A673 (cell line): ENCODE data around the gene LRRC37B. TPM values are rescaled to one million over a fixed set of nuclear protein-coding genes. Genes with fewer than 3 reads are reported as not detected.
"Not testable (repeated sequence)": the region's sequence is repeated elsewhere in the genome, so short reads cannot be mapped to it uniquely, and the experiment has no call there.

ENCODE experiments used
- BruUV-seq: library from RNA; stranded (reverse); fragments of 400-500 nt; replicated peaks from 2 replicates; lab custom pipeline; 2021; lab: Mats Ljungman, UMichigan
- CTCF ChIA-PET: fragments of 300-600 bp; sonication (Branson Sonifier 250); formaldehyde crosslinking; loops from one replicate; lab custom pipeline; 2022; ENCODE audit warnings: antibody characterized with exemption; lab: Charles Lee
- POLR2A ChIA-PET: fragments of 300-600 bp; sonication (Branson Sonifier 250); formaldehyde crosslinking; loops from one replicate; lab custom pipeline; 2022; ENCODE audit warnings: antibody characterized with exemption; ENCODE audit not compliant: low non-redundant PET; lab: Charles Lee
- DNase-seq: peaks from one replicate; pipeline ENCODE4 v3.0.0-alpha.2; 2015; ENCODE audit warnings: low spot score
- H3K27ac ChIP-seq: fragments of 200-600 bp; sonication (generic); 2 replicates; pipeline ENCODE4 v1.5.1; 2016; ENCODE audit warnings: mixed run types, low read depth, mild to moderate bottlenecking, mixed read lengths, antibody characterized with exemption, low read length; ENCODE audit not compliant: poor library complexity, severe bottlenecking
- H3K27me3 ChIP-seq: fragments of 200-600 bp; sonication (generic); replicated peaks from 2 replicates; pipeline ENCODE4 v1.6.1; 2017; ENCODE audit warnings: mixed run types, low read depth, mild to moderate bottlenecking, mixed read lengths, antibody characterized with exemption, low read length; ENCODE audit not compliant: insufficient read depth, poor library complexity
- H3K36me3 ChIP-seq: fragments of 200-600 bp; sonication (generic); 2 replicates; pipeline ENCODE4 v1.6.1; 2016; ENCODE audit warnings: mixed run types, mild to moderate bottlenecking, mixed read lengths, antibody characterized with exemption, low read length; ENCODE audit not compliant: insufficient read depth, poor library complexity, severe bottlenecking
- H3K4me1 ChIP-seq: fragments of 200-600 bp; sonication (generic); 2 replicates; pipeline ENCODE4 v1.6.1; 2017; ENCODE audit warnings: mixed run types, mild to moderate bottlenecking, mixed read lengths, antibody characterized with exemption, low read length; ENCODE audit not compliant: insufficient read depth, poor library complexity, severe bottlenecking
- H3K4me3 ChIP-seq: fragments of 200-600 bp; sonication (generic); 2 replicates; pipeline ENCODE4 v1.5.1; 2016; ENCODE audit warnings: low read depth, mixed run types, mild to moderate bottlenecking, mixed read lengths, low read length; ENCODE audit not compliant: poor library complexity, severe bottlenecking
- H3K9me3 ChIP-seq: fragments of 200-600 bp; sonication (generic); 2 replicates; pipeline ENCODE4 v1.6.1; 2016; ENCODE audit warnings: mixed run types, low read depth, mild to moderate bottlenecking, mixed read lengths, antibody characterized with exemption, low read length; ENCODE audit not compliant: poor library complexity, severe bottlenecking
- EZH2 ChIP-seq: fragments of 200-600 bp; sonication (generic); IDR thresholded peaks from 2 replicates; pipeline ENCODE4 v1.6.1; 2017; ENCODE audit warnings: borderline replicate concordance, low read depth, mild to moderate bottlenecking, mixed read lengths, antibody characterized with exemption, low read length; ENCODE audit not compliant: poor library complexity, severe bottlenecking
- intact Hi-C: fragments of 100-400 bp; cut with micrococcal nuclease; formaldehyde crosslinking; loops from one replicate; pipeline ENCODE4 v1.10.0; 2022; ENCODE audit not compliant: unreplicated experiment
- total RNA-seq: library from RNA; stranded (reverse); gene quantifications from 2 replicates; pipeline ENCODE4 v1.2.3, GENCODE V29; 2021
- TF ChIP-seq, protein P1 (sequence below): fragments of 300-800, 200-600 bp; sonication (generic); conservative IDR thresholded peaks from 2 replicates; pipeline ENCODE4 v1.5.1; 2017; ENCODE audit warnings: low read depth, mild to moderate bottlenecking, antibody characterized with exemption, low read length, moderate library complexity, mixed read lengths

Gene LRRC37B
- total RNA-seq, 1 experiment from 2014 or later, result 14.2 TPM

DNA sequence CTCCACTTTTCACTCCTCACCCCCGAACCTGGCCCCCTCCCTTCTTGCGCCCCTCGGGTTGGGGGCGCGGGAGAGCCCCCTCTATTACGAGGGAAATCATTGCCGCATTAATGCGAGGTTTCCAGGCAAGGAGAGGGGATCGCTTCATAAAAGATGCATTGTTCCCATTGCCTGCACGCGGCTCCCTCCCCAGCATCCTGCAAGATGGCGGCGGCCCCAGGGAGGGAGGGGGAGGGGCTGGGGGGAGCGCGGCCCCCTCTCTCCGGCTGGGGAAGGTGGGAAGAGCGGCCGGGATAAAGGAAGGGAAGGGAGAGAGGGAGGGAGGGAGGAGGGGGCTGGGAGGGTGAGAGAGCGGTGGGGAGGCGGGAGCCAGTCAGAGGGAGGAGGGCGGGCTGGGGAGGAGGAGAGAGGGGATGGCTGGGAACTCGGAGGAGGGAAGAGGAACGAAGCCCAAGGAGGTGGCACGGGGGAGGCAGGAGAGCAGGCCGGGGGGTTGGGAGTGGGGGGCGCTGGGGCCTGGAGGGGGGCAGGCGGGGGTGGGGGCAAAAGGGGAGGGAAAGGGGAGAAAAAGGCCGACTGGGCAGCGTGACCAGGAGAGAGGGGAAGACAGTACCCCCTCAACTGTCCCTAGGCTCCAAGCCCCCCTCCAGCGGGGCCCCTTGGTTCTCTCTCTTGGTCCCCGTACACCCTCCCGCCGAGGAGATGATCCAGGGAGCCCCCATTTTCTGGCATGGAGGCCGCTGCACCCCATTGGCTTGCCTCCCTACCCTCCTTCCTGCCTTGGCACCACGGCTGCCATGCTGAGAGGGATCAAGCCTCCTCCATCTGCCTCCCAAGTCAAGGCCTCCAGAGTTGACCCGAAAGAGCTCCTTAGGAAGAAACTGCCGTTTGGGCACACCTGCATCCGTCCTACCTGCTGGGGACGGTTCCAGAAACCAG, 77.1 kb downstream of the LRRC37B start:
- H3K4me1 ChIP-seq, H3K9me3 ChIP-seq, CTCF ChIA-PET, POLR2A ChIA-PET, H3K27ac ChIP-seq, H3K36me3 ChIP-seq, H3K27me3 ChIP-seq, intact Hi-C loops, BruUV-seq: not testable (repeated sequence)
- H3K4me3 ChIP-seq, result peak overlapping the region; percentile 35
- DNase-seq, result peak; percentile 25

DNA sequence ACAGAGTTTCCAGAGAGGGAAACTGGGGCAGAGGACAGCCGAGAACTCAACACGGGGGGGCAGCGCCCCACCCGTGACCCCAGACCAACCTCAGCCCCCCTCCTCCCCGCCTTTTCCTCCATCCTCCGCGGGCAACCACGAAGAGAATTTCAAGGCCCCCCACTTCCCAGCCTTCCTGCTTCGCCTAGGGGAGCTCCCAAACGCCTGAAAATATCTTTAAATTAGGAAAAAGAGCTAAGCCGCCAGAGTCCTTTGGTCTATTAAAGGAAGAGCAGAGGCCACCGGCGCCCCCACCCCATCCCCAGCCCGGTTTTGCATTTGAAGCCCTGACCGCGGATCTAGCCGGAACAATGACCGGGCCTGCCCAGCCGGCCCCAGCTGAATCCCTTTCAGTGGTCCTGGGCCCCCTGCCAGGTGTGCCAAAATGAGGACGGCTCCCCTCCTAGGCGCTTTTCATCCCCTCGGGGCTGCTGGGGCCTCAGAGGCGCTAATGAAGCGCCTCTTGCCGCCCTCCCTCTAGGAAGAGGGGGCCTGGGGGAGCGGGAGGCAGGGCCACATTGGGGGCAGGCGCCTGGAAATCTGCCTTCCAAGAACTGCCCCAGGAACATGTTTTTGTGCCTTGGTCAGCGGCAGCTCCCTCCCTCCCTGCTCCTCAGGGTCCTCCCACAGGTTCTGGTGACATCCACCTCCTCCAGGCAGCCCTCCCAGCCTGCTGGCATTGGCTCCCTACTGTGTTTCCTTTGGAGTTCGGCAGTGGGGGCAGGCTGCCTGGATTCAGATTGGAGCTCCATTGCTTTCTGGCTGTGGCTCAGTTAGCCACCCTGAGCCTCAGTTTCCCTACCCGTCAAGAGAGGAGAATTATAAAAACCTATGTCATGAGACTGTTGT, 78.0 kb downstream of the LRRC37B start:
- not testable (repeated sequence) for BruUV-seq

GRCh38 chr17:32086833-32087232, 79.7 kb downstream of the LRRC37B start:
- BruUV-seq, intact Hi-C loops, H3K9me3 ChIP-seq, H3K4me1 ChIP-seq, H3K36me3 ChIP-seq, DNase-seq, H3K27me3 ChIP-seq, H3K4me3 ChIP-seq, CTCF ChIA-PET, H3K27ac ChIP-seq, POLR2A ChIA-PET: not testable (repeated sequence)

More for the DNA sequence above, 78.0 kb downstream of the LRRC37B start:
- intact Hi-C loops, CTCF ChIA-PET, H3K4me3 ChIP-seq, H3K36me3 ChIP-seq, POLR2A ChIA-PET, H3K4me1 ChIP-seq, H3K27me3 ChIP-seq, H3K27ac ChIP-seq, DNase-seq, H3K9me3 ChIP-seq: not testable (repeated sequence)

GRCh38 chr17:32092062-32092461, 84.9 kb downstream of the LRRC37B start:
- BruUV-seq, CTCF ChIA-PET, H3K27ac ChIP-seq, H3K27me3 ChIP-seq, intact Hi-C loops, H3K36me3 ChIP-seq, H3K9me3 ChIP-seq, H3K4me1 ChIP-seq, DNase-seq, H3K4me3 ChIP-seq, POLR2A ChIA-PET: not testable (repeated sequence)

GRCh38 chr17:32099686-32100085, 92.5 kb downstream of the LRRC37B start:
- BruUV-seq, result no TSS peak
- Histone ChIP-seq H3K36me3 (no peaks in the 10 kb centered on the region), H3K4me3 (no peak overlapping the region), H3K4me1 (no peaks in the 10 kb centered on the region), H3K27ac (no peak overlapping the region), H3K9me3 (no peaks in the 10 kb centered on the region), H3K27me3 (no peaks in the 10 kb centered on the region)
- ChIA-PET POLR2A (no interaction called here), CTCF (no interaction called here)
- intact Hi-C loops, result no loop called here
- no peak for DNase-seq
- no peak for TF ChIP-seq EZH2
- TF ChIP-seq, protein P1, sequence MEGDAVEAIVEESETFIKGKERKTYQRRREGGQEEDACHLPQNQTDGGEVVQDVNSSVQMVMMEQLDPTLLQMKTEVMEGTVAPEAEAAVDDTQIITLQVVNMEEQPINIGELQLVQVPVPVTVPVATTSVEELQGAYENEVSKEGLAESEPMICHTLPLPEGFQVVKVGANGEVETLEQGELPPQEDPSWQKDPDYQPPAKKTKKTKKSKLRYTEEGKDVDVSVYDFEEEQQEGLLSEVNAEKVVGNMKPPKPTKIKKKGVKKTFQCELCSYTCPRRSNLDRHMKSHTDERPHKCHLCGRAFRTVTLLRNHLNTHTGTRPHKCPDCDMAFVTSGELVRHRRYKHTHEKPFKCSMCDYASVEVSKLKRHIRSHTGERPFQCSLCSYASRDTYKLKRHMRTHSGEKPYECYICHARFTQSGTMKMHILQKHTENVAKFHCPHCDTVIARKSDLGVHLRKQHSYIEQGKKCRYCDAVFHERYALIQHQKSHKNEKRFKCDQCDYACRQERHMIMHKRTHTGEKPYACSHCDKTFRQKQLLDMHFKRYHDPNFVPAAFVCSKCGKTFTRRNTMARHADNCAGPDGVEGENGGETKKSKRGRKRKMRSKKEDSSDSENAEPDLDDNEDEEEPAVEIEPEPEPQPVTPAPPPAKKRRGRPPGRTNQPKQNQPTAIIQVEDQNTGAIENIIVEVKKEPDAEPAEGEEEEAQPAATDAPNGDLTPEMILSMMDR, result no peak

DNA sequence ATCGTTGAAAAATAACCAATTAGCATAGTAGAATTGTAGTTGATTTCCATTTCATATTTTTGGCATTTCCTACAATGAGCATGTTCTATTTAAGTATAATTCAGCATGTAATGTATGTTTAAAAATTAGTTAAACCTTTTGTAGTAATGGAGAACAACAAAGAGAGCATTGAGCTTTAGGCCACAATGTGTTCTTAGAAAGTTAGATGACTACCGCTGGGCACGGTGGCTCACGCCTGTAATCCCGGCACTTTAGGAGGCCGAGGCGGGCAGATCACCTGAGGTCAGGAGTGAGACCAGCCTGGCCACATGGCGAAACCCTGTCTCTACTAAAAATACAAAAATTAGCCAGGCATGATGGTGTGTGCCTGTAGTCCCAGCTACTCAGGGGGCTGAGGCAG, 93.1 kb downstream of the LRRC37B start:
- POLR2A ChIA-PET, H3K27ac ChIP-seq, CTCF ChIA-PET: not testable (repeated sequence)

More for the DNA sequence above, 93.1 kb downstream of the LRRC37B start:
- H3K4me1 ChIP-seq, intact Hi-C loops, H3K27me3 ChIP-seq, DNase-seq, H3K4me3 ChIP-seq, H3K9me3 ChIP-seq, H3K36me3 ChIP-seq, BruUV-seq: not testable (repeated sequence)
